Heart right ventricle (tissue), 16 donors: ENCODE results near the gene REXO4. TPM values are rescaled to one million over a fixed set of nuclear protein-coding genes. Genes with fewer than 3 reads are reported as not detected.
A peak's percentile ranks its signal among the peaks of the same experiment; 100 is the strongest.

Experiments
- ATAC-seq, 8 donors: fragments of 200-7000 bp; cut with Tn5 transposase; one replicate each; pipeline ENCODE4 v1.9.1; 2020; ENCODE audit warnings: mild to moderate bottlenecking in 8 of 8, moderate library complexity in 8 of 8, moderate number of reproducible peaks in 1 of 8
- DNase-seq, 2 donors: peaks; one replicate each; pipeline ENCODE4 v3.0.0-alpha.2; 2020
- H3K27ac ChIP-seq, 10 donors: fragments of 200-600 bp; sonication (generic) in 2 of 10; one replicate each; pipeline versions ENCODE4 v1.5.0 to v1.8.0; 2020 to 2022; ENCODE audit warnings: mild to moderate bottlenecking in 3 of 10
- H3K27me3 ChIP-seq, 7 donors: fragments of 200-600 bp; one replicate each; pipeline ENCODE4 v1.8.0; 2021 to 2022; ENCODE audit warnings: mild to moderate bottlenecking in 2 of 7
- H3K36me3 ChIP-seq, 9 donors: fragments of 200-600 bp; sonication (generic) in 1 of 9; one replicate each; pipeline versions ENCODE4 v1.5.0 to v1.8.0; 2020 to 2022; ENCODE audit warnings: mild to moderate bottlenecking in 2 of 9
- H3K4me1 ChIP-seq, 9 donors: fragments of 200-600 bp; sonication (generic) in 1 of 9; one replicate each; pipeline versions ENCODE4 v1.5.0 to v1.8.0; 2020 to 2022; ENCODE audit warnings: mild to moderate bottlenecking in 4 of 9
- H3K4me3 ChIP-seq, 10 donors: fragments of 200-600 bp; sonication (generic) in 2 of 10; one replicate each; pipeline versions ENCODE4 v1.5.0 to v1.8.0; 2020 to 2022; ENCODE audit warnings: mild to moderate bottlenecking in 7 of 10, moderate library complexity in 2 of 10
- H3K9me3 ChIP-seq, 11 donors: fragments of 200-600 bp in 10 of 11; sonication (generic) in 2 of 11; one replicate each; pipeline versions ENCODE4 v1.5.0 to v1.8.0; 2013 to 2022; ENCODE audit warnings: mild to moderate bottlenecking in 2 of 11, control low read depth in 1 of 11, moderate library complexity in 1 of 11
- WGBS, 2 donors: extraction: QIAGEN DNeasy Blood & Tissue Kit; methylation state at CpG; one replicate each; pipeline ENCODE4 v1.1.7; 2013; ENCODE audit warnings: inconsistent platforms in 1 of 2; 5-methylcytosine and 5-hydroxymethylcytosine counted together
- intact Hi-C, 10 donors: fragments of 100-400 bp; cut with DNase I; formaldehyde crosslinking; loops; one replicate each; pipeline versions ENCODE4 v1.11.1 to v1.14.2; 2022
- polyA plus RNA-seq, 2 donors: library from polyadenylated mRNA; stranded (reverse); fragments of 200-250 nt; gene quantifications; one replicate each; pipeline ENCODE4 v1.2.3, GENCODE V29; 2013
- total RNA-seq, 10 donors: library from RNA; stranded (reverse); fragmentation: NEBNext Ultra II Directional in 3 of 10; extraction: Animal tissue kit (Norgen Biotek cat#: 25700) in 3 of 10; gene quantifications; one replicate each; pipeline versions ENCODE4 v1.2.1 to v1.2.4, GENCODE V29; 2021 to 2023
- TF ChIP-seq, protein P1 (sequence below), 9 donors: fragments of 200-600 bp; sonication (generic) in 2 of 9; IDR thresholded peaks; one replicate each; pipeline versions ENCODE4 v1.5.0 to v1.8.0; 2021 to 2022; ENCODE audit warnings: antibody characterized with exemption in 9 of 9, mild to moderate bottlenecking in 5 of 9, moderate library complexity in 1 of 9
- donor health status: Arrhythmogenic right ventricular cardiomyopathy.
- donor health status: ischemic (EF 13 %, LVEDD 7.1; RV severe dilation, severe dysfunction).
- donor health status: healthy with polysubstance abuse.
- donor health status: DM: no; HTN: yes; CAD: no.
- donor health status: DM: no; HTN: no; CAD: no.
- donor health status: ischemic (EF 25% LVEDD 6.9; RV normal size, moderate dysfunction).
- donor health status: ischemic (EF 25% LVEDD 5.7; RV mildly dilated, moderate dysfunction).
- donor health status: healthy.
- donor health status: DM: yes; HTN: yes; CAD: no.
- donor health status: Ischemic cardiomyopathy.
- donor health status: ischemic (EF 35%, LVEDD 5.7; RV mildly dilated, moderate dysfunction).
- donor health status: nonischemic (EF 11% LVEDD 7.7; RV severe dilation, severe dysfunction).
- donor health status: DM: yes; HTN: yes; CAD: no.
- donor health status: PGD.
- donor health status: ischemic (EF 29% LVEDD 5.4; RV normal size, mild dysfunction).
- donor health status: nonischemic (EF 23%, LVEDD 6.1; RV moderate dilation, normal function).

The REXO4 gene
- total and polyA plus RNA-seq, 12 donors = 9.3 to 20.8 (median 11.4) TPM

DNA sequence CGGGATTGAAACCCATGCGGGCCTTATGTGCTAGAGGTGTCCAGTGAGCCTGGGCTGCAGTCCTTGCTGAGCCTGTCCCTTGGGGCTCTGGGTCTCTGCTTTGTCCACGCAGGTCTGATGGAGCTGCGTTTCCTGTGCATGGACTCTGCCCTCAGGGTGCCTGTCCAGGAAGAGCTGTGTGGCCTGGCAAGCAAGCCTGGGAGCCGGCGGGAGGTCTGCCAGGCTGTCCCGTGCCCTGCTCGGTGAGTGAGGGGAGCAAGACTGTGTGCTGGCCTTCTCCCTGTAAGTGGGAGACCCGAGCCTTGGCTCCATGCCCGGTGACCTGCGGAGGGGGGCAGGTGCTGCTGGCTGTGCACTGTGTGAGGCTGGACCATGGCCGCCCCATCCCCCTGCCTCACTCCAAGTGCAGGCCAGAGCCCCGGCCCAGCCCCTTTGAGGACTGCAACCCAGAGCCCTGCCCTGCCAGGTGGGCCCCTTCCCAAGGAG lies 30.7 kb upstream of the REXO4 start:
- Histone ChIP-seq H3K9me3 (no peaks in the 10 kb centered on the region), H3K4me3 (no peak overlapping the region), H3K27me3 (no peaks in the 10 kb centered on the region), H3K4me1 (no peaks in the 10 kb centered on the region), H3K27ac (no peak overlapping the region), H3K36me3 (no peaks in the 10 kb centered on the region)
- ATAC-seq (peak in 1 of 8 donors; percentile 54), DNase-seq (no peak)
- TF ChIP-seq, protein P1, sequence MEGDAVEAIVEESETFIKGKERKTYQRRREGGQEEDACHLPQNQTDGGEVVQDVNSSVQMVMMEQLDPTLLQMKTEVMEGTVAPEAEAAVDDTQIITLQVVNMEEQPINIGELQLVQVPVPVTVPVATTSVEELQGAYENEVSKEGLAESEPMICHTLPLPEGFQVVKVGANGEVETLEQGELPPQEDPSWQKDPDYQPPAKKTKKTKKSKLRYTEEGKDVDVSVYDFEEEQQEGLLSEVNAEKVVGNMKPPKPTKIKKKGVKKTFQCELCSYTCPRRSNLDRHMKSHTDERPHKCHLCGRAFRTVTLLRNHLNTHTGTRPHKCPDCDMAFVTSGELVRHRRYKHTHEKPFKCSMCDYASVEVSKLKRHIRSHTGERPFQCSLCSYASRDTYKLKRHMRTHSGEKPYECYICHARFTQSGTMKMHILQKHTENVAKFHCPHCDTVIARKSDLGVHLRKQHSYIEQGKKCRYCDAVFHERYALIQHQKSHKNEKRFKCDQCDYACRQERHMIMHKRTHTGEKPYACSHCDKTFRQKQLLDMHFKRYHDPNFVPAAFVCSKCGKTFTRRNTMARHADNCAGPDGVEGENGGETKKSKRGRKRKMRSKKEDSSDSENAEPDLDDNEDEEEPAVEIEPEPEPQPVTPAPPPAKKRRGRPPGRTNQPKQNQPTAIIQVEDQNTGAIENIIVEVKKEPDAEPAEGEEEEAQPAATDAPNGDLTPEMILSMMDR (IDR thresholded peaks at IDR 0.05) = no peak
- intact Hi-C loops = no loop called here
- 54 to 62% methylated on average over 13 of the region's 13 CpGs for WGBS, 2 donors

- TF ChIP-seq, protein P1 (IDR thresholded peaks at IDR 0.05) = no peak
- intact Hi-C loops = no loop called here
- Histone ChIP-seq H3K4me3 (no peak overlapping the region), H3K4me1 (no peaks in the 10 kb centered on the region), H3K36me3 (no peaks in the 10 kb centered on the region), H3K27ac (no peak overlapping the region), H3K27me3 (no peaks in the 10 kb centered on the region), H3K9me3 (no peaks in the 10 kb centered on the region)
- WGBS, 2 donors = 84 to 85% methylated on average over 22 to 23 of the region's 23 CpGs
- no peak for DNase-seq
- ATAC-seq = no peak
Measured at GRCh38 chr9:133445293-133445969, 27.6 kb upstream of the REXO4 start.

DNA sequence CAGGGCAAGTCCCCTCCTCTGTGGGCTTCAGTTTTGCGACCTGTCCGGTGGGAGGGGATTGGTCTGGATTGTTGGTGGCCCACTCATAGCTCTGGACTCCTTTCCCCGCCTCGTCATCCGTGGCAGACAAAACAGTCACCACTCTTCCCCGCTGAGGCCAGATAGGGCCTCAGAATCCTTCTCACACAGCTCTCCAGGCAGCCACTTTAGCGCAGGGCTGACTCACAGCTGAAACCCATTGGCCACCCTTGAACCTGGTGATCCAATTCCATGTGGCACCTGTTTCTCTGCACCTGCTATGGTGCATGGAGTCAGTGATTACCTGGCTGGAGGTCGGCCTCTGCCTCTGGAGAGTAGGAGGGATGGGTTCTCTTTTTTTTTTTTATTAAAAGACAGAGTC lies 26.2 kb upstream of the REXO4 start:
- H3K36me3 ChIP-seq = no peaks in the 10 kb centered on the region
- H3K9me3 ChIP-seq = no peaks in the 10 kb centered on the region
- intact Hi-C loops = no loop called here
- no peaks in the 10 kb centered on the region for H3K27me3 ChIP-seq
- WGBS, 2 donors = 81% methylated on average over 8 of the region's 8 CpGs
- ATAC-seq (no peak), DNase-seq (no peak)
- H3K4me1 ChIP-seq = no peaks in the 10 kb centered on the region
- TF ChIP-seq, protein P1 (IDR thresholded peaks at IDR 0.05) = no peak
- H3K27ac ChIP-seq = no peak overlapping the region
- no peak overlapping the region for H3K4me3 ChIP-seq

DNA sequence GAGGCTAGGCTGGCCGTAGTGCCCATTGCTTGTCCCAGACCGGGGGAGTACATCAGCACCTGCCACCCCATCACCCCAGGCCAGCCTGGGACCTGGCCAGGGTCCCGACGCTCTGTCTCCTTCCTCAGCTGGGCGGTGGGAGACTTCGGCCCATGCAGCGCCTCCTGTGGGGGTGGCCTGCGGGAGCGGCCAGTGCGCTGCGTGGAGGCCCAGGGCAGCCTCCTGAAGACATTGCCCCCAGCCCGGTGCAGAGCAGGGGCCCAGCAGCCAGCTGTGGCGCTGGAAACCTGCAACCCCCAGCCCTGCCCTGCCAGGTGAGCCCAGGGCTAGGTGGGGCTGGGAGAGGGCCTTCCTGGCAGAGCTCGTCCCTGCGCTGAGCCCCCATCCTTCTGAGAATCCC lies 25.4 kb upstream of the REXO4 start:
- H3K9me3 ChIP-seq = no peaks in the 10 kb centered on the region
- DNase-seq = no peak
- no peaks in the 10 kb centered on the region for H3K27me3 ChIP-seq
- 88 to 91% methylated on average over 15 of the region's 15 CpGs for WGBS, 2 donors
- H3K36me3 ChIP-seq = no peaks in the 10 kb centered on the region
- no peak for ATAC-seq
- H3K4me1 ChIP-seq = no peaks in the 10 kb centered on the region
- no peak overlapping the region for H3K4me3 ChIP-seq
- intact Hi-C loops = no loop called here
- H3K27ac ChIP-seq = no peak overlapping the region
- TF ChIP-seq, protein P1 (IDR thresholded peaks at IDR 0.05) = no peak
